HG03025 (cell line): Measurements from ENCODE around the gene USH2A.
A peak's percentile ranks its signal among the peaks of the same experiment; 100 is the strongest.

ENCODE experiments used
- ATAC-seq: cut with Tn5 transposase; IDR thresholded peaks from one replicate; pipeline ENCODE4 v1.9.1; 2021; ENCODE audit warnings: mild to moderate bottlenecking, moderate library complexity; ENCODE audit not compliant: unreplicated experiment, low FRiP score

USH2A gene

DNA sequence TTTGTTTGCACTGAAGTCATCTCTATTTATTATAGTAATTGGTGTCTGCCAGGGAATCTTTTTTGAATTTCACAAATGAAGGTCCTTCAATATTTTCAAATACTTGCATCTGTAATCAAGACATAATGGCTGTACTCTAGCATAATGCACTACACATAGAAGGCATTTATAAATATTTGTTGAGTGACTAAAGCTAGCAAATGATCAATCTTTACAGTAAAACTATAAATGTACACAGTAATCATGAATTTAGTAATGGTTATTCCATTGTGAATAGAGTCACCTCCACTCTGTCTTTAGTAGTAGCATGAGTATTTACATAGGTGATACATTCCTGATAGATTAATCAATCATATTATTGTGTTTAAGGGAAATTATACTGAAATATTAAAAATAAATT, 119.6 kb downstream of the USH2A start:
- ATAC-seq = no peak

DNA sequence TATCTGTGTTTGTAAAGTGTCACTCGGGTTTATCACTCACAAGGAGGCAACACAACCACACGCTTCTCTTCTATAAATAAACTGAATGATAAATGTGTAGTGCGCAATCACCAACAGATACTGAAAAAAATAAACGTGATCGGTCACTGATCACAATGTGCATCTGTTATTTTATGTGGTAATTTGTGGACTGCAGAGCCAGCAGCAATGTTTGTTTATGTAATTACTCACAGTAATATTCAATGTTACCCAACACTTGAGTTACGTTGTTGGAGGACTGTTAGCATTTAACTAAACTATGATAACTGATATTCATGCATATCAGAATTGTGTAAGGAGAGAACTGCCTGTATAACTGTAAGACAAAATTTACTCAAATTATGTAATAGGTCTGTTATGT, 129.6 kb downstream of the USH2A start:
- no peak for ATAC-seq

DNA sequence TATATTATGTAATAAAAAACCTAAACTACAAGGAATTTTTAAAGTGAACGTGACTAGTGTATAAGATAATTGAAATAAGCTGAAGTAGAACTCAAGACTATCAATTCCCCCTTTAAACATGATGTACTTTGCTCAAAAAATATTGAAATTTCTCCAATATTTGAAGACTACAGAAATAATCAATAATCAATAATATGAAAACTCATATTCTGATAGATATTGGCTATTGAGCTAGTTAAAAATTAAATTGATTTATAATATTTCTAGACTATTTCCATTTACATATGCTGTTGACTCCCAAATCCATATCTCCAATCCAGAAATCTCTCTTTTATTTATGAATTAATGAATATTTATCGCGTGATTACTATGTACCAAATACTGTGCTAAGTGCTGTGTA, 133.2 kb downstream of the USH2A start:
- no peak for ATAC-seq

DNA sequence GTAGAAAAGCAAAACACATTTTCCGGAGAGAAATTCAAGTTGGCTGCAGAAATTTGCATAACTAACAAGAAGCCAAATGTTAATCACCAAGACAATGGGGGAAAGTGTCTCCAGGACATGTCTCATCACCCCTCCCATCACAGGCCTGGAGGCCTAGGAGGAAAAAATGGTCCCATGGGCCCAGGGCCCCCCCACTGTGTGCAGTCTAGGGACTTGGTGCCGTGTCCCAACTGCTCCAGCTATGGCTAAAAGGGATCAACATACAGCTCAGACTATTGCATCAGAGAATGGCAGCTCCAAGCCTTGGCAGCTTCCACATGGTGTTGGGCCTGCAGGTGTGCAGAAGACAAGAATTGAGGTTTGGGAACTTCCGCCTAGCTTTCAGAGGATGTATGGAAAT, 138.2 kb downstream of the USH2A start:
- no peak for ATAC-seq

DNA sequence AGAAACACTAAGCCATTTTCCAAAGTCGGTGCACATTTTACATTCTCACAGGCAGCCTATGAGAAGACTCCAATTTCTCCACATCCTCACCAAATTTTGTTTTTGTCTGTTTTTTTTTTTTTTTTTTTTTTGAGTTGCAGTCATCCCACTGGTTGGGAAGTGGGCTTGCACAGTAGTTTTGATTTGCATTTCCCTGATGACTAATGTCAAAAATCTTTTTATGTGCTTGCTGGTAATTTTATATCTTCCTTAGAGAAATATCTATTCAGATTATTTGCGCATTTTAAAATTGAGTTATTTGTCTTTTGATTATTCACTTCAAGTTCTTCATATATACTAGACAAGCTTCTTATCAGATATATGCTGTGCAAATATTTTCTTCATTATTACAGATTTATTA, 141.5 kb downstream of the USH2A start:
- ATAC-seq = no peak

DNA sequence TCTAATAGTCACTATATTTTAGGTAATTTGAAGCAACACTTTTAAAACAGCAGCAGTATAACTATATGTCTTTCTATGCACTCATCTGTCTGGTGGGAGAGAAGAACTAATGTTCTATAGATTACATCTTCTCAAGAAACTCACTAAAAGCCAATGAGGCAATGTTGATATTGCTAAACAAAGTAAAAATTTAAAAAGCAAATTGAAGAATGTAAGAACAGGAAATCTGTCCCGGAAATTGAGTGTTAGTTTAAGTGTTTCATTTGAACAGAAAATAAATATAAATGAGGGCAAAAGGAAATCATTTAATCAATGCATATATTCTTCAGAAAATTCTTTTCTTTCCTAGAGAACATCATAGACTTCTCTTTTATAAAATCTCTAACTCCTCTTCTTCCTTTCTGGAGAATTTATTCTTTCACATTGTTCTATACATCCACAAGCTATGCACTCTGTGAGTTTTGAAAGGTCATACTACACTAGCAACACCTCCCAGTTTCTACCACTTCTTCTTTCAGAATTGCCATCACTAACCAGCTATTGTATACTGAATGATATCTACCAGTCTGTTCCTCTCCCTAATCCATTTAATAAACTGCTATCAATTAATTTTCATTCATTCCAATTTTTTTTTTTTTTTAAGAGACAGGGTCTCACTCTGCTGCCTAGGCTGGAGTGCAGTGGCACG, 153.0 kb downstream of the USH2A start:
- ATAC-seq = no peak

DNA sequence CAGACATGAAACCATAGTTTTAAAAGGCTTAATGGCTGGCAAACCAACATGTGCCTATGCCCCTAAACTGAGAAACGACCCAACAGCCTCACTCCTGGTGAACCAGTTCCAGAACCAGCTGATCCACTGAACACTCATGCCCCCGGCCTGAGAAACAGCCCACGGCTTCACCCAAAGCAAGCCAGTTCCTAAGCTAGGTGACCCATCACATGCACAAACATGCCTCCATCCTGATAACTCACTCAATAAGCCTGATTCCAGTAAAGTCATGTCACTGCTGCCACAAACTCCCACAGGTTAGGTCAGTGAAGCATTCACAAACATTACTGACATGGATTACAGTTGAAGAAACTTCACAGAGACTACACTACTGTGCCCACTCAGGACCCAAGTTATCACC, 161.6 kb downstream of the USH2A start:
- ATAC-seq = no peak

DNA sequence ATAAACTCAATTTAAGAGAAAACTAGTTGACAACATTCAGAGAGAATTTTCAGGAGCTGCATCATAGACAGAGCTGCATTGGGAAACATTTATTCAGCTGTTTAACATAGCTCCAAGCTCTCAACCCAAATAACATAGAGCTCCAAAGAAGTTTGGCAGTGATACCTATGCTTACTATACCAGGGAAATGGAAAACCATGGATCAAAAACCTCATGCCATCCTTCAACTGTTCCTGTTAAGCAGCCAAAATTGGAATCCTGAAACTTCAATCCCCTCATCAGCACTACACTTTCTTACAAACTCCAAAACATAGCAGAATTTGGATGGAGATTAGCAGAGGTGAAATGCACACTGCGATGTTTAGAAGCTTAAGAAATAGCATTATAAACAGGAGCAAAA, 164.4 kb downstream of the USH2A start:
- no peak for ATAC-seq

DNA sequence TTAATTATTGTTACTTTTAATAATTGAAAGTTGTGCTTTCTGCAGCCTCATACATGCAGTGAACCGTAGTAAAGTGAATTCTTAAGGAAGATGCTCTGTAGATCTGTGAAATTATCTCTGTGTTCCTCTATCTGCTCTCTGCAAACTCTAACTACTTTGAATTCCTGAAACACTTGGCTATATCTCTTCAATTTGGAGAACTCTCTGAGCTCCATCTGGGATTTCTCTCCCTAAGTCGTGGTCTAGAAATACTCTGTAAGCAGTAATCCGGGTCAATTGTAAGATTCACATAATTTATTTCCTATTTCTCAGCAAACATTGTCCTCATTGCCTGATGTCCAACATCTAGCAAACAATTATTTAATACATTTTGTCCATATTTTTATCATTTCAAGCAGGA, 164.9 kb downstream of the USH2A start:
- ATAC-seq = no peak

DNA sequence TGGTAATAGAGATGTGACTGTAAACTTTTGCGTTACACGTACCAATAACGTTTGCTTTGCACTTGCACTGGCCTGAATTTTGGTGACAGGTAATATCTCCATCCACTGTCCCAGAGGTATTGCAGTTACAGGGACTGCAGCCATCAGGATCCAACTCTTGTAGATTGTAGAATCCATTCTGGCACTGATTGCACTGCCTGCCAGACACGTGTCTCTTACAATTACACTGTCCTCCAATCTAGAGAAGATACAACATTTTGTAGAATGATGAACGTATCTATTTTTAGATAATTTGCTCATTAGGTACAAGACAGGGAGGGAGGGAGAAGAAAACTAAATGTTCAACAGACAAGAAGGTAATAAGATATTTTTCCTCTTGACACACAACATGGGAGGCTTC, 172.4 kb downstream of the USH2A start:
- ATAC-seq = no peak

DNA sequence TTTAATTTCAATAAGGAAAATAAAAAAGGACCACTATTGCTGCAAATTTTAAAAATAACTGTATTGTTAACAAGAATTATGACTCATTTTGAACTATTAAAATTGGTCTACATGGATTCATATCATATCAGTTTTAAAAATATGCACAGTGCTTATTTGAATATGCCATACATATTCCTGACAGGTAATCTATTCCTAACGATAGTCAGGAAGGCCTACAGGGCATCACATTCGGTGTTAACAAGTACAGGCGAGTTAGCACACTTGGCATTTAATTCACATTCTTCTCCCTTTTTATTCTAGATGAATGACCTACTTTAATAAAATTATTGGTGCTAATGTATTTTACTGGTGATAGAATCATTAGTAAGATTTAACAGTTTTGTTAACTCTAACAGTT, 174.6 kb downstream of the USH2A start:
- ATAC-seq = no peak

DNA sequence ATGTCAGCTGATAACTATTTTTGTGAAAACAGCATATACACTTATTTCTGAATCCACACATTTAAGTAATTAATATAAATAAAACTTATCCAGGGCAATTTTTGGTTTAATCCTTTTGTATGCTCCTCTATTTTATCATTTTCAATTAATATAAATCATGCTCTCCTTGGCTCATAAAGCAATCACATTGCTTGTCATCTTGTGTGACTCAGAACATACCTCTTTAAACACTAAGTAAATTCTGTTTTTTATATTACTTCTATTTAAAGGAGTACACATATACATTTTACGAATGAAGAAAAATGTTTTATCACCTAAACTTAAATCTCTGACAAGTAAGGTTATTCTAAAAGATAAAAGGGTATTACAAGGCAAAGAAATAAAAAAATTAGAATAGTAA, 175.3 kb downstream of the USH2A start:
- no peak for ATAC-seq

DNA sequence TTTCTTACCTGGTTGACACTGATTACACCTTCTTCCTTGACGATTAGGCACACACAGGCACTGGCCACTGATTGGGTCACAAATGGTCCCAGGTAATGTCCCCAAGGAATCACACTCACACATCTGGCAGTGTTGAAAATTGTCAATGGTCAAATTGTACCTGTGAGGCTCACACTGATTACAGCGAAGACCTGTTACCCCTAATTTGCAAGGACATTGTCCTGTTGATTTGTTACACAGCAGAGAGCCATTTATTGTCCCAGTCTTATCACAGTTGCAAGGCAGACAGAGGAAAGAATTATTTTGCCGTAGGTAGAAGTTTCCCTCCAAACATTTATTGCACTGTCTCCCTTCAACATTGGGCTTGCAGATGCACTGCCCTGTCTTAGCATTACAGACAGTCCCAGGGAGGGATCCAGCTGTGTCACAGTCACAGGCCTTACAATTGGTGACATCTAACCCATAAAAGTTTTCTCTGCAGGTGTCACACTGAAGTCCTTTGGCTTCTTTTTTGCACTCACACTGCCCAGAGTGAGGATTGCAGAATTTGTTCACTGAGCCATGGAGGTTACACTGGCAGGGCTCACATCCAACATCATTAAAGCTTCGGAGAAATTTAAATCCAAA, 176.6 kb downstream of the USH2A start:
- no peak for ATAC-seq

DNA sequence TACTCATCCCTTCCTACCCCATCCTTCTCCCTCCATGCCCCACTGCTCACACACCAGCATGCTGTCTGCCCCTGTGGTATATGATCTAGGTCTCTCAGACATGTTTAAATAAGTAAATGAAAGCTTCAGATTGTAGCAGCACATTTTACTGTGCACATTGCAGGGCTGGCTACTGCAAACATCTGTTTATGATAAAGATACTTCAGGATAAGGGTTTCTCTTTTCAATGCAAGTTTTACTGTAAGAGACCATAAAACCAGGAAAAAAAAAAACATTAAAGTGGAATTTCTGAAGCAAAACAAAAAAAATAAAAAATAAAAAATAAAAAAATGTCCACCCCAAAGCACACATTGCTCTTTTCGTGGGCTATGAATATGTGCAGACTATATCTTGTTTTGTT, 184.4 kb downstream of the USH2A start:
- ATAC-seq = no peak

DNA sequence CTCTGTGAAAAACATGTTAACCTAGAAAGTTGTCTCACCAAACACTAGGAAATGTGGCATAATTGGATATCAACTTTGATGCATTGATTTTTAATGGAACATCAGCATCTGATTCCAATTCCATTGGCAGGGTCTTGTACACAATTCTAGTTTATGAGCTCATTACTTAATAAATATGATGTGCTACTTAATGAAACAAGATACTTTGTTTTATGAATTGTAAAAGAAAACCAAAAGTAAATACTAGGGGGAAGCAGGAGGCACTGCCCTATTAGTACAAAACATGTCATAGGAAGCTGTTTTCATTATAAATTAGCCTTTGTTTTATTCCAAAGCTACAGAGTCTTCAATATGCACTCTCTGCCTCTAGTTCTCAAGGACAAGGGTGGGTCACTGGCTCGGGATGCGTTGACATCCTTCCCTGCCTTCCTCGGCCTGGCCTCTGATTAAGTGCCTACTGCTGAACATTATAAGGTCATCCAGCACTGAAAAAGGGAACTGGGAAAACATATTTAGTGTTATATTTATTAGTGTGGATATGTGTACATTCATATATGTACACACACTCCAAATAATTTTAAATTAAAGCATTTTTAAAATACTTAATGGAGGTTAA, 185.2 kb downstream of the USH2A start:
- ATAC-seq = no peak

DNA sequence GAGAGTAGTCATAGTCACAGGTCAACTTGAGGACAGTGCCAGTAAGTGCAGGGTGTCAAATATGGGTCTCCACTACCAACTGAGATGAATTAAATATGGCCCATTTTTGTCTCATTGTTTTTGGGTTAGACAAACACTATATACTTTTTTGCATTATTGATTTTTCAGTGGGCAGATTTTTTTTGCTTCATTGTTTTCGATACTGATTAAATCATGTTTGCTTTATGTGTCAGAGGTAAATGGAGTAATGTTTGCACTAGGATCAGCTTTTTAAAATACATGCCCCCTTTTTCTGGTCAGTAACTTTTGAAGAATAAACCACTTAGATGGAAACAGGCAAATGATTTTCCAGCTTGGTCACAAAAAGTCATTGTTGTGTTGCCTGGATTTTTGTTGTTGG, 199.0 kb downstream of the USH2A start:
- ATAC-seq = no peak

DNA sequence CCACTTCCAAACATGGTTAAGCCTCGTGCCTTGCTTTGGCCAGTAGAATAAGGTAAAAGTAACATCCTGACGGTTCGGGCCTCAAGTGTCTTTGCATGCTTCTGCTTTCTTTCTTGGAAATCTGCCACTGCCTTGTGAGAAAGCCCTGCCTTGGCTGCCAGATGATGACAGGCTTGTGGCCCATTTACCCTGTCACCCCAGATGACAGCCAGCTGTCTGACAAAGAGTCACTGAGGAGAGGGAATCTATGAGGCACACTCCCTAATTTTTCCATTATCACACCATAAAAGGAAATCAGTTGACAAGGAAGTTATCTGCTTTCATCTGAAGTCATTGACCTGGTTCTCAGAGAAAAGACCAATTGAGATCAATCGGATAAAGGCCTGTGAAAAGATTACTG, 199.8 kb downstream of the USH2A start:
- no peak for ATAC-seq

DNA sequence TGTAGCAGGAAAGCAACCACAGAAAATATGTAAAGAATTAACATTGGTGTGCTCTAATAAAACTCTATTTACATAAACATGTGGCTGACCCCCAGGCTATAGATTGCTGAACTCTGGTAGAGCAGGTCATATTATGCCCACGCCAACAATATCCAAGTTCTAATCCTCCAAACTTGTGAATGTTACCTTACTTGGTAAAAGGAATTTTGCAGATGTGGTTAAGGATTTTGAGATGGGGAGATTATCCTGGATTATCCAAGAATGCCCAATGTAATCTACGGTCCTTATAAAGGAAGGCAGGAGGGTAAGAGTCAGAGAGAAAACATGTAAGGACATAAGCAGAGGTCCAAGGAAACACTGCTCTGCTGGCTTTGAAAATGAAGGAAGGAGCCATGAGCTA, 201.0 kb downstream of the USH2A start:
- no peak for ATAC-seq

DNA sequence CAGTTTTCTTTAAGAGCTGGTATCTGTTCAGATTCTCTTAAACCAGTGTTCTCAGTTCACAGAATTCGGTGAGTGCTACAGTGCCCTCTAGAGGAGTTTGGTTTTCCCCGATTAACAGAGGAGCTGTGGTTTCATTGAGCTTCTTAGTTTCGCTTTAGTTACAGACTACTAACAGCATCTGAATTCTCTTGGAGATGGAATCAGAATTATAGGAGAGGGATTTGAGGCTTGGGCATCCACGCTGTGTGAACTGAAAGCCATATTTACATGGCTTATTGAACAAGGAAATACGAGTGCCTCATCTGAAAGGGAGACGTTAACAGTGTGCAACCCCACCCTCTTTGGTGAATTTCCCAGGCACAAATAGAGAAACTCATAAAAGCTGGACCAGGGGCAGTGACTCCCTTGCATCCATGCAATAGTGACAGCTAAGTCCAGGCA, 202.0 kb downstream of the USH2A start:
- peak; percentile 97 for ATAC-seq

DNA sequence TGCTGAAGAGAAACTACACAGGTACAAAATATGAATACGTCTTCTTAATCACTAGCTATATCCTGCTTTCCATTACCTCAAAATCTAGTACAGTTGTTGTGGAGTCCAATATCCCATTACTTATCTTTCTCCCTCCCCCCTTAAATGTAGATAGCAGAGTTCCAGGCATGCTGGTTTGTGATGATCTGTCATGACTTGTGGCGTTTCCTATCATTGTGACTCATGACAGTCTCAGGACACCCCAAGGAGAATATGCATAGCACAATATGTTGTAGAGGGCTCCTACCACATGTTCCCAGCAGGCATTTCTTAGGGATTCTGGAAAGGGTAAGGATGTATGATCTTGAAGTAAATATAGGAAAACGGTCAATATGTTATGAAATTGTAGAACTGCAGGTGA, 206.9 kb downstream of the USH2A start:
- ATAC-seq = no peak

DNA sequence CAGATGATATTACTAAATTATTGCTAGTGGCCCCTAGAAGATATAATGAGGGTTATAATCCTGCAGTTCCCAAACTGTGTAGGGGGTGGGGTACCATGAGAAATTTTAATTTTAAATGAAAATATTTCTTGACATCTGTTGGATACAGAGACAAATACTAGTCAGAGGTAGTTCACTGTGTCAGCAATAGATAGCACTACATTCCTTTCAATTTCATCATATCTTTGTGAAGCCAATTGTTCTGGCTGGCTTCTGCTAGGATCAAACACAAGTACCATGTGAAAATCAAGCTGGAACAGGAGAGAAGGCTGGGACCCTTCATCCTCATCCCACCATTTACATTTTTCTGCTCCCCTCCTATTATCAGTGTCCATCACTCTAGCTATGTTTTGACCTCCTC, 208.1 kb downstream of the USH2A start:
- ATAC-seq = no peak

DNA sequence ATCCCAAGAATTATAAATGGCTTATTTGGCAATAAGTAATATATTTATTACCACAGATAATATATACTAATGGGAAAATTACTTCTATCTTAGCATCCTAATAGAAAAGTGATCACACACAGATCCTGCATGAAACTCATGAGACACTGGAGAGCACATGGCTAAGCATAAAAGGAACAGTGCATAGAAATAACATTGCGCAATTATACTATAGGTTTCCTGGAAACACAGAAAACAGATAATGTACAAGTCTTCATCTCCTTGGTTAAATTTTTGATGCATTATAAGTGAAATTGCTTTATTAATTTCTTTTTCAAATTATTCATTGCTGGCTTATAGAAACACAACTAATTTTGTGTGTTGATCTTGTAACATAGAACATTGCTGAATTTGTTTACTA, 210.4 kb downstream of the USH2A start:
- ATAC-seq = no peak
